Umbilical cord (tissue), 2 donors: ENCODE results near the gene SIAH3. TPM values are rescaled to one million over a fixed set of nuclear protein-coding genes. Genes with fewer than 3 reads are reported as not detected.
"Not testable (repeated sequence)": the region's sequence is repeated elsewhere in the genome, so short reads cannot be mapped to it uniquely, and the experiment has no call there.

Experiments
- DNase-seq: peaks from one replicate; pipeline ENCODE4 v3.0.0-alpha.2; 2015; ENCODE audit warnings: low spot score
- total RNA-seq: library from RNA; depleted of rRNA; stranded (reverse); fragments of >200 nt; gene quantifications from one replicate; pipeline ENCODE4 v1.2.3, GENCODE V29; 2014; ENCODE audit warnings: low replicate concordance; ENCODE audit not compliant: insufficient read depth

Gene SIAH3
- total RNA-seq, 1 donor from 2014 or later: 2.9 TPM

DNA sequence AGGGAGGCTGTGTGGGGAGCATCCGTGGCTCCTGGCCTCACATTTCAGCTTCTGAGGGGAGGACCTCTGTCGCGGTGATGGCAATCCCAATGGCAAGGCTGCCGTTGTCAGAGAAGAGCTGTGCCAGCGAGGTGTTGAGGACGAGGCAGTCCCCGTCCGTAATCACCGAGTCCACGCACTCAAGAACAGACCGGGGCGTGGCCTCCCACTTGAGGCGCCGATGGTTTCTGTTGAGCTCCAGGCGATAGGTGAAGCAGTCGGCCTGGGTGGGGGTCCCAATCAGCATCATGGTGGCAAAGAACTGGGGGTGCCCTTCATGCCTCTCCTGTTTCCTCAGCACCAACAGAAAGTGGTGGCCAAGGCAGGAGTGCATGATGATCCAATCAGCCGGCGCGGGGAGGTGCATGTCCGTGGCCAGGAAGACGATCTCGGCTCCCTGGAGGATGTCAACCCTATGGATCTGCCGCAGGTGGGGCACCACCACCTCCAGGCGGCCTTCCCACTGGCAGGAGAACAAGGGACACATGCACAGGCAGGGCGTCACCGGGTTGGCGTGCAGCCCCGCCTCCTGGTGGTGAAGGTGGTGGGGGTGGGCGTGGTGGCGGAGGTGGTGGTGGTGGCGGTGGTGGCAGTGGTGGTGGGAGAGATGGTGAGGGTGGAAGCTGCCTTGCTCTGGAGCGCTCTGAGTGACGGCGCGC, 68.1 kb downstream of the SIAH3 start:
- no peak for DNase-seq

DNA sequence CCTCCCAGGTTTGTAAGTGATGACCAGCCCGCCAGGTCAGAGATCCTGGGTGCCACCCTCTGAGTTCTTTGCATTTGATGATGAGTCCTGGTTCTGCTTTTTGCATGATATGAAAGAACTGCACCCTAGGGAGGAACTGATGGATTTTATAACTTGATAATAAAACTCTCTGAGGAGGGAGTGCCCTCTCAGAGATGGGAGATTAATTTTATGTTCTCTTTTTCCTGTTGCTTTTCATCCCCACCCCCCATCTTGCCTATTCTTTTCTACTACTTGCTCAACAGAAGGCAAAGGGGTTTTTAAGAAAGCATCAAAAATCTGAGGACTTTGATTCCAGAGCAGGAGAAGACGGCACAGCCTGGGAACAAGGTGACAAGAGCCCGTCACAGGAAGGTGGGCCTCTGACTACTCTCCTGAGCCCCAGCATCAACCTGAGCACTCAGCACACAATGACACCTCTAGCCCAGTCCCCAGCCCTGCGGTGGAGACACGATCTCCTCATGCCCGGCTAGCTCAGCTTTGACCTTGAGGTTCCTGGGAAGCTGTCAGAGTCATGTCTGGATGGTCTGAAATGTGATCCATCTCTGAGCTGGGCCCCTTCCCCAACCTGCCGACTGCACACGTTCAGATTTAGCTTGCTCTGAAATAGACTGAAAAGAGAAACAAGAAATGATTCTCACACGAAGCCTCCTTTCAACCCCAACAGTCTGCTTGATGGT, 69.1 kb downstream of the SIAH3 start:
- DNase-seq: no peak

DNA sequence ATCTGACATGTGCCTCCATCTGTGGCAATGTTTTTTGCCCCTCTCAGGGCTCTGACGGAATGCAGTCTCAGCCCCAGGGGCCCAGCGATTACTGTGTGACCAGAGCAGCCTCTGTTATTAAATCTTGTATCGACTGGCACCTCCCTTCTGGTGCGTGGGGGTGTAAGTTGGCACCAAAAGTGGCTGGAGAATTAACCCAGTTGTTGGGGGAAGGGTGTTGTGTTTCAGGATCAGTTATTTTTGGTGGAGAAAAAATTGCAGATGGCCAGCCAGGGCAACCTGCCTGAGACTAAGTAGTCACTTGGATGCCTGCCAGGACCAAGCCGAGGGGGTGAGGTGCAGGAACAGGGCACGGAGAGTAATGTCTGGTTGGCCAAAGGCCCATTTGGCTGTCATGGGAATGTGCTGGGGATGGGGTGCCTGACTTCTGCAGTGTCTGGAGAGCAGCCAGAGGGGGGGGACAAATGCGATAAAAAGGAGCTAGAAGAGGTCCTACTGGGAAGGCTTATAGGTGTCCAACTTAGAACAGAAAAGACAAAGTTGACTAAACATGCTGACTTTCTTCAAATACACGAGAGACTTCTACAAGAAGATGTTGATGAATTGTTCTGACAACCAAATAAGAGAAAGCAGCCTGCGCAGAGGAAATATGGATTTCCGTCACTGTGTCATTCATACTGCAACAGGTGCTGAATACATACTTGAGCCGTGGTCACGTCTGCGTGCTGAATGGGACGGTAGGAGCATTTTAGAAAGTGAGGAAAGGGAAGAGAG, 69.8 kb downstream of the SIAH3 start:
- no peak for DNase-seq

DNA sequence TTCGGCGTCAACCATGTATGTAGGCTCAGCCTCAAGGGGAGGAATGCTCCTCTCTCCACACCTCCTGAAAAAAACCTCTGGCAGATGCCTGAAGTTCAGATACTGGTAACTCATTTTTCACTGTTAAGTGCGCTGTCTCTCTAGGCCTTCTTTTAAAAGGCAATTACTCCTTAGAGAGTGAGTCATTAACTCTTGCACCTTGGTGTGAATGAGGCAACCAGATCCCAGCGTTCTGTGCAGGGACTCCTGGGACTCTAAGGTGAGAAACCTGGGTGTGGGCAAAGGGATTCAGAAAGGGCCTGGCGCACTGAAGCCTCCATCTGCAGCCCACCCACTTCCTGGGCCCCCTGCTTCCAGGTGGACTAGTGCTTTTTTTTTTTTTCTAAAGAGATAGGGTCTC, 71.7 kb downstream of the SIAH3 start:
- no peak for DNase-seq

DNA sequence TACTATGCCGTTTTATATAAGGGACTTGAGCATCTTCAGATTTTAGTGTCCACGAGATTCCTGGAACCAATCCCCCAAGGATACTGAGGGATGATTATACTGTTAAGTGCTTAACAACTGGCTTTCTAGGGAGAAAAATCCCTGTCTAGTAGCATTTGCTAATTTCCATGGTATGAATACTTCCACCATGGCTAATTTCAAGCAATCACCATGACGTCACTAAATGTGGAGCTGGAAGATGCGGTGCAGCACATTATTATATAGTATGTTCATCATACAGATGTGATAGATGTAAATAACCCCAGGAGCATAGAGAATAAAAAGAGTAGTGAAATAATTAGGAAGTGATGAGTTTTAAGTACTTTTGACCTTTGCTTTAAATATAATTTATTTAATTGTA, 72.7 kb downstream of the SIAH3 start:
- no peak for DNase-seq

DNA sequence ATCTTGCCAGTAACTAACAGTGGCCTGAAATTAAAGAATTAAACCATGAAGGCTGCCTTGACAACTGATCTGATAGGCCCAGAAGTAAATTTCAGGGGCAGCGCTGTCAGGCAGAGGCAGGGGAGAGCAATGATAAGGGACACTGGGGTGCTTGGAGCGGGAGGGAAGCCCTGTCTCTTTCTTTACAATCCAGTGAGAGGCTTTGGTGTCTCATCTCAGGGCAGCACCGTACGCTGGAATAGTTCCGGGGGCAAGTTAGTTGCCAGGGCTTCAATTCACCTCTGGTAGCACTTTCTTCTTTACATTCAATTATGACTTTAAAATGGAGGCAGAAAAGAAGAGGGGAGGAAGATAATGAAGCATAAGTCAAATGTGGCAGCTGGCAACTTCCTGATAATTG, 74.8 kb downstream of the SIAH3 start:
- DNase-seq: no peak

DNA sequence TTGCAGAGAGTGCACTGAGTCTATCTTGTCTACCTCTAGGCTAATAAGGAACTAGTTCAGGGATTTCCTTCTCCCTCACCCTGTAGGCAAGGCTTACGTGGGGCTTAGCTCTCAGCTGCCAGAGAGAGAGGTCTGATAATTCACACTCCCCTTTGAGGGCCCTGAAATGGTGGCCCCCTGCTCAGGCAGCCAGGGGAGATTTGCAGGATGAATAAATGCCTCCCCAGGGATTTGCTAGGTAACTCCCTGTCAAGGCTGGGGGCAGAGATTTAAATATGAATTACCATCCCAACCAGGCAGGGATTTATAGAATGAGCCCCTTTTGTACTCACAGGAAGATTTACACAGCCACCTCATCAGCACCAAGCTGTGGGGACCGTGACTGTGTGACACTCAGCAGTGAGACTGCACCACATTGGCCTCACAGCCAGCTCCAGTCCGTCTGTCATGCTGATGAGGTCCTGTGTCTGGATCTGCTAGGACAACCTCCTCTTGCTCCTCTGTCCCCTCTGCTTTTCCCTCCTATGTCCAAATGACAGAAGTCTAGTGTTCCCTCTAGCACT, 76.1 kb downstream of the SIAH3 start:
- DNase-seq: no peak

DNA sequence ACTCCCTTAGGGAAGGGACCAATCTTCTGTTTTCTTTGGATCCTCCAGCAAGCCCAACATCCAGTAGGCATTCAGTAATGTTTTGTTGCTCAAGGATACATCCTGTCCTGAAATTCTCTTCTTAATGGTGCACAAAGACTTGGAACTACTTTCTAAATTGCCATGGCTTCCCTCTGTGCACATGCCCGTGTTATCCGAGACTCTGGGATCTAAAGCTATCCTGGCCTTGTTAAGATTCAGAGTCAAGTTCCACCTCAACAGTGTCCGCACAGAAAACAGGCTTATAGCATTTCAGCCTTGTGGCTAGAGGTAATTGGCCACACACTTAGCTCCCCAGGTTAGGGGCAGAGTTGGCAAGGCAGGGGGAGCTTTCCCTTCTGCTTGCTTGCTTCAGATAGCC, 77.6 kb downstream of the SIAH3 start:
- DNase-seq: no peak

DNA sequence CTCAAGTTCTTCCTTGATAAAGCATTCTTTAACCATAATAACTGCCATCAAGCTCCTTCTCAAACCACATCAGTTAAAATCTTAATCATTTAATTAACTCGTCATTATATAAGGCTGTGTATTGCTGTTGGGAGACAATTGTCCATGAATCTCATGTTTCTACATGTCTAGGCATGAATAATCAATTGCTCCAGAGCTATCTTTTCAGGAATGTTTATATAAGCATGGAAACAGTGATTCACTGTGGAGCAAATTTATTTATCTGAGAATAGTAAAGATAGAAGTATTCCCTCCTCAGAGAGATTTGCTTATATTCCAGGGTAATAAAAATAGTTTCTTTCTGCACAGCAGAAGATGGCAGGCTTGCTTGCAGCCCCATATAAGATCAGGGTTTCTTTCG, 78.3 kb downstream of the SIAH3 start:
- DNase-seq: peak; percentile 28

DNA sequence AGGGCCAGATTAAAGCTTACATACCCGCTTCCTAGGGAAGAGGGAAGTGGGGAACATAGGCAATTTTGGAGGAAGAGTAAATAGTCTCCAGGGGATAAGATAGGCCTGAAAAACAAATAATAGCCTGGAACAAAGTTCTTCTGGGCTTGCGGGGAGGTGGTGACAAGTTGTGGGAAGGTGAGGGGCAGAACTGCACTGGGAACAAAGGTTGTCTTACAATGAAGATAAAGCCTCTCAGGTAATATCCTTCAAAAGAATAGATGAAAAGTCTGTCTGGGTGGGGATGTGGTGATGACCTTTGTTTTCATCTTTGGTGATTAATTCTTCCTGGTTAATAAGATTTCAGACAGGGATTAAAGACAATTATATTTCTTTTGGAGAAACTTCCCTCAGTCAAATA, 80.7 kb downstream of the SIAH3 start:
- DNase-seq: no peak

DNA sequence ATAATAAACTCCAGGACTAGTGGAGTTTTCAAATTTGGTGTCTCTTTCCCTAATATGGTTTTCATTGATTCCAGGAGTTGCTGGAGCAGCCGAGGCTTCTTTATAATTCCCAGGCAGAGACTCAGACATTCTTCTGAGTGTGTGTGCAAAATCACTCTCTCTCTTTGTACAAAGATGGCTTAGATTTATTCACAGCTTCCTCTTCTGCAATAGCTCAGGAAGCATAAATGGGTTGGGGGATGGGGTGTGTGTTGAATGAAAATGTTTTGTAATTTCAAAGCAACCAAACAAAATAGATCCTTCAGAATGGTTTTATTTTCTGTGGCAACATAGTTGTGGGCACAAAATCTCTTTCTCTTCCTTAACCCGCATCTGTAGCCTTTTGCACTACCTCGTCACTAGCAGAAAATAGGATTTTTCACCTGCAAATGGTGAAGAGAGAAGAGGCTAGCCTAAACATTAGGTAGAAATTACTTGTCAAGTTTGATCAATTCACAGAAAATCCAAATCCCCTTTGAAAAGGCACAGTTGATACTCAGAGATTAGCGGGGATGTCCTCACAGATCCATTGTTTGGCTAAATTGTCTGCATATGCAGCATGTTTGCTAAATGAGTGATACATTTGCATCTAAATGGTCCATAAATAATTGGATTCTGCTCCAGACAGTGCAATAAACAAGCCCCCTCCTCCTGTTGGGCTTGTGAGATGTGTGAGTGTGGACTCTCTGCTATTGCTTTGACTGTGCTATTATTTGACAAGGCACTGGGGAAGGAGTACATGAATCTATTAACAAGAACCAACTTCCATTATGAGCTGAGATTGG, 82.7 kb downstream of the SIAH3 start:
- peak; percentile 18 for DNase-seq

DNA sequence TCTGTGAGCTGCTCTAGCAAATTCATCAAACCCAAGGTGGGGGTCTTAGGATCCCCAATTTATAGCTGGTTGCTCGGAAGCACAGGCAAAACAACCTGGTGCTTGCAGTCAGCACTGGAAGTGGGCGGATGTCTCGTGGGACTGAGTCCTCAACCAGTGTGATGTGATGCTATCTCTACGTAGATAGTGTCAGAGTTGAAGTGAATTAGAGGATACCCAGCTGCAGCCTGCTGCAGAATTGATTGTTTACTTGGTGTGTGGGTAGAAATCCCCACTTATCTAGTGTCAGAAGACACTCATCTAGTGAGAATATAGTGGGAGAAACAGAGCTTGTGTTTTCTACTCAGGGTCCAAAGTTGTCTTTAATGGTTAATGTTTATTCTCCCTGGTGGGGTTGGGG, 86.1 kb downstream of the SIAH3 start:
- no peak for DNase-seq

DNA sequence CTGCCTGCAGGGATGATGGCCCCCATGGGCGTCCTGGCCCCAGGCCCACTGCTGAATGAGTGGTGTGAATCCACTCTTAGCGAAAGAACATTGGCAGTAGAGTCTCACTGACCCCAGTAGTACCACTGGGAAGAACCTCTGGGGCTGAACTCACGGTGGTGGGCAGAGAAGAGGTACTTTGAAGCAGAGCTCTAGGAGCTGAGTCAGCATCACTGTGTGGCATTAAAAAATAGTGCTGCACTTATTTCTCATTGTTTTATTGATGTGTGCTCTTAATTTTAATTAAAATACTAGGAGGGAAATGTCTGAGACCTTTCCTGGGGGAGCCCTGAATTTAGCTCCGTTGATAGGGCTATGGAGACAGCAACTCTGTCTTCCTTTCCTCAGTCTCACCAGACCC, 88.1 kb downstream of the SIAH3 start:
- no peak for DNase-seq

DNA sequence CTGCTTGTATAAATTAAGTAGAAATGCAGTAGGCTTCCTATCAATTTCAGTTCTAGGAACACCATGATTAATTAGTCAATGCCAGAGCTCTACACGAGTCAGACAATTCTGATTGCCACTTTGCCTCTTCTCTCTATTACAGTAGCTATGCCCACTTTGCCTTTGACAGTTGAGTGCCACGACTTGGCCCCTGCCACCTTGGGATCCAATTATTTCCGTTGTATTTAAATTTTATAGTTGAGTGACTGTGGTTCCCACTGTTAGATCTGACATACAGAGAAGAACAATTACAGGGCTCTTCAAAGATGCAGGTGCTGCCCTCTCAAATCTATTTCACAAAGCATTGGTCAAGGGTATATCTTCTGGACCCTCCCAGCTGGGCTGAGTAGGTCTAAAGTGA, 94.0 kb downstream of the SIAH3 start:
- not testable (repeated sequence) for DNase-seq

DNA sequence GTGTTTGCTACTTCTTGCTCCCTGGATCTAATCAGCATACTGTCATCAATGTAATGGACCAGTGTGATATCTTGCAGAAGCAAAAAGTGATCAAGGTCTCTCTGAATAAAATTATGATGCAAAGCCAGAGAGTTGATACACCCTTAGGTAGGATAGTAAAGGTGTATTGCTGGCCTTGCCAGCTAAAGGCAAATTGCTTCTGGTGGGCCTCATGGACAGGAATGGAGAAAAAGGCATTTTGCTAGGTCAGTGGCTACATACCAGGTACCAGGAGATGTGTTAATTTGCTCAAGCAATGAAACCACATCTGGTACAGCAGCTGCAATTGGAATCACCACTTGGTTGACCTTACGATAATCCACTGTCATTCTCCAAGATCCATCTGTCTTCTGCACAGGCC, 95.1 kb downstream of the SIAH3 start:
- DNase-seq: not testable (repeated sequence)

DNA sequence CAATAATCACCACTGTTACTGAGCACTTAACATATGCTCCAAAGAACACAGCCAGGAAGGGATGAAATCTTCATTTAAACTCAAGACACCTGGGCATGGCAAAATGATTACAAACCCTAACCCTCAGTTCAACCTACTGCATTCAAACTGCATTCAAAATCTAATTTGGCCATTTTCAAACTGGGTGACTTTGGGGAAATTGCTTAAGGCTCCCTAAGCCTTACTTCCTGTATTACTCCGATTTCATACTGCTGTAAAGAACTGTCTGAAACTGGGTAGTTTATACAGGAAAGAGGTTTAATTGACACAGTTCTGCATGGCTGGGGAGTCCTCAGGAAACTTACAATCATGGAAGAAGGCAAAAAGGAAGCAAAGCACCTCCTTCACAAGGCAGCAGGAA, 99.0 kb downstream of the SIAH3 start:
- no peak for DNase-seq

DNA sequence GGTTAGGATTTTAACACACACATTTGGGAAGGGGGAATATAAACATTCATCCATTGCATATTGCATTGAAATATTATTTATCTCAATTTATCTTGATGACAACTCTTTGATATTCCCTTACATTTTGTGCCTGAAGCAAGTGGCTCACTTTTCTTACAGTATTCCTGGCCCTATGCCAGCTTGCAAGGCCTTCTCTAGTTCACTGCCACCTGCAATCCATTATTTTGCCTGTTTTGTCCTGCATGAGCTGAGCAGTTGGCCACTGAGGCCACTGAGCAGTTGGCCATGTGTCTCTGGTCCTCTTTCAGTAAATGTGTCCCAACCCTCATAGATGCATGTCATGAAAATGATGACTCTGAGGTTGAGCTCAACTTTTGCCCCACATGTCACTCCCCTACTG, 99.7 kb downstream of the SIAH3 start:
- no peak for DNase-seq

DNA sequence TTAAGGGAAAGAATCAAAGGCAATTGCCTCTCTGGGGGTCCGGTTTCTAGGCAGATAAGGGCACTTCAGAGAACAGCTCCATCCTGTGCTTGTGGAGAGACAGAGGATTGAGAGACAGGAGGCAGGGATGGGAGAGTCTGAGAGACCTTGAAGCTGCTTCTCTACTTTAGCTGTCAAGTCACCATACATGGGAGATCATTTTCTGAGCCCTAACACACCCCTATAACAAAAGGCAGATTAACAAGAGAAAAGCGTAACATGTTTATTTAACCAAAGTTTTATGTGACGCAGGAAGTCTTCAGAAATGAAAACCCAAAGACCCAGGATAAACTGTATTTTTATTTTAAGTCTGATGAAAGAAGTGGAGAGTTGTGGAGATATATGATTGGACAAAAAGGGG, 101.0 kb downstream of the SIAH3 start:
- no peak for DNase-seq

DNA sequence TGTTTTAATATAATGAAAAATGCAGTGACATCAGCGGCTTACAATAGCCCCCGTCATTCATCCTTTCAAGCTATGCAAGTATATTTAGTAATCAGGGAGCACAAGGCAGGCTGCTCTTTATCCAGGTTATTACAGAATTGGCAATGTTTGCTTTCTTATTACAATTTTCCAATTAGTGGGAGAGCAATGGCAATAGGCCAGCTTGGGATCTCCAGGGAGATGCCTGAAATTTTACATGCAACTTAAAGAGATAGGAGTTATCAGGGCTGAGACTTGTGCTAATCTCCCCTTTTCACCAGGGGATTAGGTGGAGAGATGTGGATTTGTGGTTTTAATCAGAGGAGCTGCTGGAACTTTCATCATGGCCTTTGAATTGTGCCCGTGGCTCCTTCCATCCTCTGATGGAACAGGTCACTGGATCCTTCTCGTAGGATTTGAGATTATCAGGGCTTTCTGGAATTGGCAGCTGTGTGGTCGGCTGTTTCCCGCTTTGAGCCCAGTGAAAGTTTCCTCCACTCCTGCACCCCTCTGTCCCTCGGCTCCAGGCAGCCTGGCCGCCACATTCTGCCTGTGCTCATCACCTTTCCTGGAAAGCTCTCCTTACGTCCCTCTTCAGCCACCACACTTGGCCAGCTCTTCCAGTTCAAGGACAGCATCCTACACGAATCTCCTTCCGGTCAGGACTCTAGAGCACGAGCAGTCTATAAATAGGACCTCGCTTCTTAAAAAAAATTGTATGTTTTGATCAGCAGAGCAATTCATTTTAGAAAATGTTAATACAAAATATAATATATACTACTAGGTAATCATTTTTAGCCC, 102.4 kb downstream of the SIAH3 start:
- peak; percentile 67 for DNase-seq

DNA sequence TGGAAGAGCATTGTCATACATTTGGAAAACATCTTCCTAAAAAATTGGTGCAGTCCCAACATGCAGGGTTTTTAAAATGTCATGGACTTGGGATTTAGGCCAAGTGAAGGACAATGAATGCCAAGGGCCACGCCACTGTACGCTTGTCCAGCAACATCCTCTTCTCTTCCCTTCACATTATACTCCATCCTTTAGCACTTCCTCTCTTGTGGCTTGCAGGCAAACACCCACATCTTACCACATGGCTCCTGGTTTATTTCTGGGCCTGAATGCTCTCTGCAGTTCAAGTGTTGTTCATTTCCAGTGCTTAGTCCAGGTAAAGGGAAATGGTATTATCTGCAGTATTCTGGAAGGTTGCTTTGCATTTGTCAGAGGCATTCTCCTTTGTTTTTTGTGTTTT, 104.5 kb downstream of the SIAH3 start:
- DNase-seq: no peak

DNA sequence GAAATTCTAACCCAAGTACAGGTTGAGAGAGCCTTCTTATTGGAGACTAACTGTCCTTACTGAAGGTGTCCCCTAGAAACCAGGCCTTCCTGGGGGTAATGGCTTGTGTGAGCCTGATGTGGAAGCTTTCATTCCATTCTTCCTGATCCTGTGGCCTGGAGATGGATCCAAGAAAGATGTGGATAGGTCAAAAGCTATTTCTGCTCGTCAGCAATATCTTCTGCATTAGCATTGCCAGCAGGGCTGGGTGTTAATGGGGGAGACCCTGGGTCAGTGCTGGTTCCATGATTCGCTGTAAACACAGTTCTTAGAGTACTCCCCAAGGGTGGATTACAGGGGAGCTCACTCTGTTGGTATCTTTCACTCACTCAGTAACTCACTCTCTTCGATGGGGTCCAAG, 106.6 kb downstream of the SIAH3 start:
- no peak for DNase-seq
